CD4-positive, alpha-beta T cell treated with Interleukin-6 at 100 ng/mL for 8 hours (primary cell): ENCODE measurements around the gene ESRRB.

Experiments
- DNase-seq: peaks from one replicate; pipeline ENCODE4 v3.0.0-alpha.2; 2020; ENCODE audit warnings: mixed read lengths, low spot score

The ESRRB gene

GRCh38 chr14:76541594-76542219 is 165.8 kb downstream of the ESRRB start:
- no peak for DNase-seq

GRCh38 chr14:76546426-76547221 is 170.7 kb downstream of the ESRRB start:
- no peak for DNase-seq

GRCh38 chr14:76547831-76548230 is 171.9 kb downstream of the ESRRB start:
- DNase-seq = no peak

DNA sequence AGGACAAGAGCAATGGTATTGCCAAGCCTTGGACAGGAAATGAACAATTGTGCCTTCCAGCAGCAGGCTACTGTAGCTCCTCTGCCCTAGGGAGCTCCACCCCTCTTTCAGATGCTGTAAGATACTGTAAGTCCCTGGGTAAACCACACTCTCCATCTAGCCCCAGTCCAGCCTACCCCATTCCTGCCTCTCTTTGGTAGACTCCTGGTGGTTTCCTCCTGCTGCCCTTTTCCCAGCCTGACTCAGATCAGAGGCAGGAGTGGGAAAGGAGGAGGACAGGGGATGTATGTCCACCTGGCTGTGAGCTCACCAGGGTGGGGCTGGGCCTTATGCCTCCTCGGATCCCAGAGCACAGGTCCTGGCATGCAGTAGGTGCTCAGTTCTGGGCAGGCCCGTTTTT is 174.6 kb downstream of the ESRRB start:
- no peak for DNase-seq

- DNase-seq = no peak
Measured at GRCh38 chr14:76551116-76551515, 175.2 kb downstream of the ESRRB start.
